ENCODE results near the gene U2AF1L4. TPM values are rescaled to one million over a fixed set of nuclear protein-coding genes. Genes with fewer than 3 reads are reported as not detected.

The U2AF1L4 gene
- total RNA-seq, 1 experiment from 2014 or later, result 9.7 TPM

DNA sequence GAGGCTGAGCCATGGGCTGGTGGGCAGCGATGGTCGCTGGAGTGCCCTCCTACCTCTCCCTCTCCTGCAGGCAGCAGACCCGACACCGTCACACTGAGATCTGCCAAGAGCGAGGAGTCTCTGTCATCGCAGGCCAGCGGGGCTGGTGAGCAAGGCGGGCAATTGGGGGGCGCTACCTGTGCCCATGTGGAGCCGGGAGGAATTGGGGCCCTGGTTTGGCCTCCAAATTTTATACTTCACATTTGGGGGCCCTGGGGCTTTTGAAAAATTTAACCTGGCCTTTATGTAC, 40.1 kb upstream of the U2AF1L4 start:
- Histone ChIP-seq H3K9me3 (replicated peaks) (no peaks in the 10 kb centered on the region), H3K27ac (no peak overlapping the region), H3K27me3 (no peaks in the 10 kb centered on the region; the same call in 1 of the 2 replicates), H3K36me3 (no peaks in the 10 kb centered on the region; the same call in 1 of the 2 replicates), H3K4me3 (no peak overlapping the region), H3K4me1 (no peaks in the 10 kb centered on the region)
- DNase-seq, result no peak

DNA sequence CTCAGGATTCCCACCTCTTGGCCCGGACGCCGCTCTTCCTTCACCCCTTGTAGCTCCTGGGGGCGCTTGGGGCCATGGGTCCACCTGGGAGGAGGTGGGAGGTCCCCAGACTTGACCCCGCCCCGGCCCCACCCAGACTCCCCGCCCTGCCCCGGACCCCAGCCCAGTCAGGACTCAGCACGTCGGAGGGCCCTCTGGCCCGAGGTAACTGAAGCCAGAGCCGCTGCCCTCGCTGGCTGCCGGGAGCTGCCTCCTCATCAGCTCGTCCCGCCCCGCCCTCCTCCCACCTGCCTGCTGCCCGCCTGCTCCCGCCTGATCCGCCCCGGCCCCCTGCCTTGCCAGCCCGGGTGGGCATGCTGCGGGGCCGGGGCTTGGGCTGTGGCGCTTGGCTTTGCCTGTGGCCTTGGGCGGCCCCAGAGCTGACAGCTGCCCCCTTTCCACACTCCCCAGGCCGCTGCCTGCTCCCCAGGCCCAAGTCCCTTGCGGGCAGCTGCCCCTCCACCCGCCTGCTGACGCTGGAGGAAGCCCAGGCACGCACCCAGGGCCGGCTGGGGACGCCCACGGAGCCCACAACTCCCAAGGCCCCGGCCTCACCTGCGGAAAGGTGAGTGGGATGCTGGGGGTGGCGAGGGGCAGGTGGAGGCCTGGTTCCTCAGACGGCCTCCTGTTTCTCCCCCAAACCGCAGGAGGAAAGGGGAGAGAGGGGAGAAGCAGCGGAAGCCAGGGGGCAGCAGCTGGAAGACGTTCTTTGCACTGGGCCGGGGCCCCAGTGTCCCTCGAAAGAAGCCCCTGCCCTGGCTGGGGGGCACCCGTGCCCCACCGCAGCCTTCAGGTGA, 39.5 kb upstream of the U2AF1L4 start:
- no peak overlapping the region for H3K4me3 ChIP-seq
- H3K27me3 ChIP-seq, result no peaks in the 10 kb centered on the region; the same call in 1 of the 2 replicates
- no peak overlapping the region for H3K27ac ChIP-seq
- no peaks in the 10 kb centered on the region; the same call in 1 of the 2 replicates for H3K36me3 ChIP-seq
- no peaks in the 10 kb centered on the region for H3K9me3 ChIP-seq (replicated peaks)
- no peak for DNase-seq
- H3K4me1 ChIP-seq, result no peaks in the 10 kb centered on the region

GRCh38 chr19:35783469-35784434, 38.5 kb upstream of the U2AF1L4 start:
- Histone ChIP-seq H3K4me1 (no peaks in the 10 kb centered on the region), H3K36me3 (no peaks in the 10 kb centered on the region; the same call in 1 of the 2 replicates), H3K27ac (no peak overlapping the region), H3K27me3 (no peaks in the 10 kb centered on the region; the same call in 1 of the 2 replicates), H3K4me3 (no peak overlapping the region), H3K9me3 (replicated peaks) (no peaks in the 10 kb centered on the region)
- DNase-seq, result no peak

- Histone ChIP-seq H3K36me3 (no peaks in the 10 kb centered on the region; the same call in 1 of the 2 replicates), H3K9me3 (replicated peaks) (no peaks in the 10 kb centered on the region), H3K27me3 (no peaks in the 10 kb centered on the region; the same call in 1 of the 2 replicates), H3K4me3 (no peak overlapping the region), H3K4me1 (no peaks in the 10 kb centered on the region; the same call in 1 of the 2 replicates), H3K27ac (no peak overlapping the region)
- no peak for DNase-seq
These were observed 37.4 kb upstream of the U2AF1L4 start for GRCh38 chr19:35782589-35782988.

GRCh38 chr19:35781650-35782049, 36.4 kb upstream of the U2AF1L4 start:
- Histone ChIP-seq H3K36me3 (no peaks in the 10 kb centered on the region; the same call in 1 of the 2 replicates), H3K4me3 (no peak overlapping the region), H3K27ac (no peak overlapping the region), H3K4me1 (peaks cover 9% of the 10 kb centered on the region), H3K27me3 (no peaks in the 10 kb centered on the region; the same call in 1 of the 2 replicates), H3K9me3 (replicated peaks) (no peaks in the 10 kb centered on the region)
- no peak for DNase-seq

- Histone ChIP-seq H3K27me3 (no peaks in the 10 kb centered on the region; the same call in 1 of the 2 replicates), H3K36me3 (no peaks in the 10 kb centered on the region; the same call in 1 of the 2 replicates), H3K4me3 (no peak overlapping the region), H3K4me1 (peaks cover 15% of the 10 kb centered on the region), H3K27ac (no peak overlapping the region), H3K9me3 (replicated peaks) (no peaks in the 10 kb centered on the region)
- no peak for DNase-seq
These were observed 35.5 kb upstream of the U2AF1L4 start for GRCh38 chr19:35780717-35781116.

DNA sequence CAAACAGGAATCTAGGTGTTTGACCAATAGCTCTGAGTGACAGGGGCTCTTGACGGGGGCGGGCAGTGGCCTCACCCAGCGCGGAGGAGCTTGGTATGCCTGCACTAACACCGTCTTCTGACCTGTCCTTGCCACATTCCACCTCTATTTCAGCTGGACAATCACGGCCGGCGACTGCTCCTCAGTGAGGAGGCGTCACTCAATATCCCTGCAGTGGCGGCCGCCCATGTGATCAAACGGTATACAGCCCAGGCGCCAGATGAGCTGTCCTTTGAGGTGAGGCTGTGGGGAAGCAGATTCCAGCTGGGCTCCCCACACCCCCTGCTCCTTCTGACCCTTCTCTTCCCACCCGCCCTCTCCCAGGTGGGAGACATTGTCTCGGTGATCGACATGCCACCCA, 34.8 kb upstream of the U2AF1L4 start:
- Histone ChIP-seq H3K27ac (no peak overlapping the region), H3K27me3 (no peaks in the 10 kb centered on the region; the same call in 1 of the 2 replicates), H3K9me3 (replicated peaks) (no peaks in the 10 kb centered on the region), H3K4me3 (no peak overlapping the region), H3K4me1 (peaks cover 15% of the 10 kb centered on the region), H3K36me3 (no peaks in the 10 kb centered on the region)
- no peak for DNase-seq

DNA sequence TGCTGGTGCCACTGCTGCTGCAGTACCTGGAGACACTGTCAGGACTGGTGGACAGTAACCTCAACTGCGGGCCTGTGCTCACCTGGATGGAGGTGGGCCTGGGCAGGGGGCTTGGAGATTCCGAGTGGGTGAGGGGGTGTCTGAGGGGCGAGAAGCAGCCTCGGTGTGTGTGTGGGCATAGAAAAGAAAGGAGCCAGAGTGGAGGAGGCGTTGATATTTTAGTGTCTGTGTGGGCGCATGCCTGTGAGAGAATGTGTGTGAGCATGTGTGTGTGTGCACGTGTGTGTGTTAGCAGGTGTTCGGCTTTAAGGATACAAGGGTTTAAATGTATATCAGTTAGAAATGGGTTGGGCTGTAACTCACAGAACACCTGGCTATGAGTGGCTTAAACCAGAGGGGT, 33.8 kb upstream of the U2AF1L4 start:
- Histone ChIP-seq H3K27me3 (no peaks in the 10 kb centered on the region; the same call in 1 of the 2 replicates), H3K4me3 (no peak overlapping the region), H3K36me3 (no peaks in the 10 kb centered on the region), H3K4me1 (peaks cover 15% of the 10 kb centered on the region), H3K27ac (no peak overlapping the region), H3K9me3 (replicated peaks) (no peaks in the 10 kb centered on the region)
- no peak for DNase-seq

DNA sequence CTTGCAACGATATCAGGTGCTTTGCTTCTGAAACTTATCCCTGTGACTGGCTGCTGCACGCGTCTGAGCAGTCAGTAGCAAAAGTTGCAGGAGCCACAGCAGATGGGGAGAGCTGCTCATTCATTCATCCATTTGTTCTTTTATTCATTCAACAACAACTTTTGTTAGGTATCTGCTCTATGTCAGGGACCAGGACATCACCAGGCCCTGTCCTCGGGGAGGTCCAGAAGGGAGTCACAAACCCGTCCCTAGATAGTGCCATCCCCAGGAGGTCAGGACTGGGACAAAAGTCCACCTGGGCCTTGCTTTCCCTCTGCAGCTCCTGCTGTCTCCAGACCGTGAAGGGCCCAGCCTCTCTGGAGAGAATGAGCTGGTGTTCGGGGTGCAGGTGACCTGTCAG, 32.7 kb upstream of the U2AF1L4 start:
- peaks cover 15% of the 10 kb centered on the region for H3K4me1 ChIP-seq
- no peaks in the 10 kb centered on the region for H3K9me3 ChIP-seq (replicated peaks)
- peak overlapping the region; percentile 28; the same call in 1 of the 2 replicates for H3K27ac ChIP-seq
- H3K36me3 ChIP-seq, result no peaks in the 10 kb centered on the region
- DNase-seq, result no peak
- no peaks in the 10 kb centered on the region; the same call in 1 of the 2 replicates for H3K27me3 ChIP-seq
- no peak overlapping the region for H3K4me3 ChIP-seq

DNA sequence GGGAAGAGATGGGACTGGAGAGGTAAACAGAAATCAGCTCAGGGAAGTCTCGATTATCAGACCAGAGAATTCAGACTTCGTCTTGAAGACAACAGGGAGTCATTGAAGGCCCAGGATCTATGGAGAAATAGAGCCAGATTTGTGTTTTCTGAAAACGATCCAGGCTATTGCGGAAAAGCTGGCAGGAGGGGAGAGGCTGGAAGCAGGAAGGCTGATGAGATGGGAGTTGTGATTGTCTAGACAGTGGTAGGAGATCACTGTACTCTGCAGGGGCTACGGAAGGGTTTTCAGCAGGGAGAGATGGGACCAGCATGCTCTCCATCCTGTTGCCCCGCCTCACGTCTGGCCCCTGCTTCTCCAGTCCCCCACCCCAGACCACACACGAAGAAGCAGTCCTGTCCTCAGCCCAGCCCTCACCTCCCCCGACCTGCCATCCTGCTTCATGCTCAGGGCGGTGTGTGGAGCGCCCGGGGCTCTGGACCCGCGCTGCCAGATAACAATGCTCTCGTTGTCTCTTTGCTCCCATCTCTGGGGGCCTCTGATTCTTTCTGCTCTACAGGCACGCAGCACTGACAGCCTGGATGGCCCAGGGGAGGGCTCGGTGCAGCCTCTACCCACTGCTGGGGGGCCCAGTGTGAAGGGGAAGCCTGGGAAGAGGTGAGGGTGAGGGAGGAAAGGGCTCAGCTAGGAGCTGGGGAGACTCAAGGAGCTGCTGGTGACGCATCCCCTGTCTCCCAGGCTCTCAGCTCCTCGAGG, 32.0 kb upstream of the U2AF1L4 start:
- Histone ChIP-seq H3K27me3 (no peaks in the 10 kb centered on the region; the same call in 1 of the 2 replicates), H3K4me1 (peaks cover 15% of the 10 kb centered on the region), H3K9me3 (replicated peaks) (no peaks in the 10 kb centered on the region), H3K36me3 (no peaks in the 10 kb centered on the region), H3K27ac (peak overlapping the region; percentile 28; the same call in 1 of the 2 replicates), H3K4me3 (peak overlapping the region; percentile 69)
- peak; percentile 93 to 94 for DNase-seq

GRCh38 chr19:35776102-35776788, 31.0 kb upstream of the U2AF1L4 start:
- DNase-seq, result peak in 1 of 2 experiments; percentile 53
- Histone ChIP-seq H3K27ac (peak overlapping the region; percentile 46; the same call in 1 of the 2 replicates), H3K4me3 (peak overlapping the region; percentile 69), H3K4me1 (peaks cover 15% of the 10 kb centered on the region), H3K27me3 (no peaks in the 10 kb centered on the region), H3K9me3 (replicated peaks) (no peaks in the 10 kb centered on the region), H3K36me3 (no peaks in the 10 kb centered on the region)

DNA sequence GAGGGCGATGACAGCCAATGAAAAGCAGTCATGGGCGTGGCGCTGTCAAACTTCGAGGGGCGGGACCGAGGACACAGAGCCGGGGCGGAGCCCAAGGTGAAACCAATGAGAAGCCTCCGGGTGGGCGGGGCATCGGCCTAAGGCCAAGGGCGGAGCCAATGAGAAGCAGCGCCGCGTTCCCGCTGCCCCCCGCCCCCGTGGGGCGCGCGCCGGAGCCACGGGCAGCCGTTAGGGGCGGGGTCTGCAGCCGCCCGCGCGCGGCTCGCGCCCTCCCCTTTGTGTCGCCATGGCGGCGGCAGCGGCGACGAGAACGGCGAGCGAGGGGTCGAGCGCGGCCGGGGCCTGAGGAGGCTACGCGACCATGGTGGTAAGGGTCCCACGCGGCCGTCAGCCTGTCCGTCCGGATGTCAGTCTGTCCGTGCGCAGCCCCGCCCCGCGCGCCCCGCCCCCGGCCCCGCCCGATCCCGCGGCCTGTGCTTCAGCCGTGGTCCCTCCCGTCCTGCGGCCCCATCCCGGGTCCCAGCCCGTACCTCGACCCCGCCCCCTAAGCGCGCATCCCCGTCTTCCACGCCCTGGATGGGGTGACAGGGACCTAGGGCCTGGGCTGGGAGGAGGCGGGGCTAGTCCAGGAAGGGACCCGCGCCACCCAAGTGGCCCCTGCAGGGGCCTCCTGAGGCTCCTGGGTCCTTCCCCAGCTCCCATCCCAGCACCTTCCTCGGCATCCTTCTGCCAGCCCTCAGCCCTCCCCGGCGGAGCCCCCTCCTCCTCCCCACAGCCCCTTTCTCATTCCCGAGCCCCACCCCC, 30.3 kb upstream of the U2AF1L4 start, which contains the start of gene ARHGAP33:
Gene ARHGAP33, plus strand, starts transcription at position 267 of the 804 bp plus-strand sequence. Its CDS starts 95 bp downstream, at position 362.
- Histone ChIP-seq H3K36me3 (no peaks in the 10 kb centered on the region), H3K27ac (peak within 1 kb of the TSS; percentile 46; the same call in 1 of the 2 replicates), H3K9me3 (replicated peaks) (no peaks in the 10 kb centered on the region), H3K4me3 (peak within 1 kb of the TSS; percentile 69), H3K27me3 (no peaks in the 10 kb centered on the region), H3K4me1 (peaks cover 15% of the 10 kb centered on the region)
- DNase-seq, result peak; percentile 99 to 100

GRCh38 chr19:35775046-35775297, 29.8 kb upstream of the U2AF1L4 start:
- Histone ChIP-seq H3K4me1 (peaks cover 15% of the 10 kb centered on the region), H3K4me3 (peak overlapping the region; percentile 69)

More at GRCh38 chr19:35775046-35775297, 29.8 kb upstream of the U2AF1L4 start:
- H3K27me3 ChIP-seq, result no peaks in the 10 kb centered on the region
- H3K9me3 ChIP-seq (replicated peaks), result no peaks in the 10 kb centered on the region
- H3K27ac ChIP-seq, result no peak overlapping the region
- no peaks in the 10 kb centered on the region for H3K36me3 ChIP-seq
- DNase-seq, result no peak
